SK-MEL-5 (cell line): ENCODE data around the gene DPEP2NB. TPM values are rescaled to one million over a fixed set of nuclear protein-coding genes. Genes with fewer than 3 reads are reported as not detected.

Experiments
- DNase-seq: peaks from one replicate; pipeline ENCODE4 v3.0.0-alpha.2; 2016; ENCODE audit warnings: low read depth, low spot score
- in situ Hi-C: cut with HindIII; loops from 2 replicates; pipeline ENCODE4 v1.10.0; 2016; ENCODE audit warnings: low sequenced_read_pairs, high pct_unique_total_duplicates, low pct_unique_long_range_greater_than_20kb
- small RNA-seq, 2 experiments: library from RNA; depleted of rRNA; stranded (forward); fragments of <200 nt; gene quantifications; one replicate each; pipeline ENCODE3, GENCODE V24; 2014
- total RNA-seq: library from RNA; depleted of rRNA; stranded (reverse); fragments of >200 nt; shearing (Covaris generic); gene quantifications from 2 replicates; pipeline ENCODE4 v1.2.3, GENCODE V29; 2014; rRNA removed

DPEP2NB gene
- total RNA-seq, 1 experiment from 2014 or later, result not detected

- no peak for DNase-seq
- in situ Hi-C loops, result no loop called here
Observed at GRCh38 chr16:67969254-67970039, 46.3 kb downstream of the DPEP2NB start.

- in situ Hi-C loops, result no loop called here
- peak; percentile 64 for DNase-seq
Observed at GRCh38 chr16:67968400-67969253, 47.1 kb downstream of the DPEP2NB start, which contains the start of gene SLC12A4. SLC12A4 (minus strand) TSS chr16:67968637; CDS start chr16:67968553, 84 bp downstream.

GRCh38 chr16:67967958-67968399, 47.7 kb downstream of the DPEP2NB start:
- in situ Hi-C loops, result no loop called here

GRCh38 chr16:67967183-67967957, 48.3 kb downstream of the DPEP2NB start:
- DNase-seq, result no peak

More at GRCh38 chr16:67967958-67968399, 47.7 kb downstream of the DPEP2NB start:
- DNase-seq, result no peak

GRCh38 chr16:67966549-67967182, 49.0 kb downstream of the DPEP2NB start:
- DNase-seq, result no peak
- in situ Hi-C loops, result no loop called here

More at GRCh38 chr16:67967183-67967957, 48.3 kb downstream of the DPEP2NB start:
- in situ Hi-C loops, result no loop called here

- in situ Hi-C loops, result no loop called here
- DNase-seq, result no peak
Observed at GRCh38 chr16:67965668-67966548, 49.8 kb downstream of the DPEP2NB start.

GRCh38 chr16:67964477-67965131, 51.1 kb downstream of the DPEP2NB start:
- no peak for DNase-seq
- in situ Hi-C loops, result no loop called here

GRCh38 chr16:67963662-67964321, 51.9 kb downstream of the DPEP2NB start:
- DNase-seq, result no peak
- in situ Hi-C loops, result no loop called here

Small RNAs within 50 kb of the gene (small RNA-seq; reads per million reads assigned to genes)
- 0 reads per million in 2 experiments for gene RNU6-359P

Other genes with a start within 250 kb of the DPEP2NB start
- 7.4 and 8.3 TPM in 2 replicates for gene RANBP10, start 209.4 kb downstream of the DPEP2NB start, total RNA-seq
- 0.26 and 0.35 TPM in 2 replicates for gene TSNAXIP1, start 209.0 kb downstream of the DPEP2NB start, total RNA-seq
- gene THAP11, start 173.6 kb downstream of the DPEP2NB start, total RNA-seq, result 33.3 and 37.8 TPM in 2 replicates
- 67.0 and 76.6 TPM in 2 replicates for gene NUTF2, start 169.0 kb downstream of the DPEP2NB start, total RNA-seq
- 10.2 and 11.0 TPM in 2 replicates for gene CENPT, start 168.2 kb downstream of the DPEP2NB start, total RNA-seq
- gene EDC4, start 142.9 kb downstream of the DPEP2NB start, total RNA-seq, result 22.8 and 26.3 TPM in 2 replicates
- gene NRN1L, start 131.0 kb downstream of the DPEP2NB start, total RNA-seq, result not detected in 2 replicates
- 7.8 and 9.2 TPM in 2 replicates for gene PSKH1, start 122.7 kb downstream of the DPEP2NB start, total RNA-seq
- gene CTRL, start 84.0 kb downstream of the DPEP2NB start, total RNA-seq, result 0.67 and 2.6 TPM in 2 replicates
- gene PSMB10, start 79.1 kb downstream of the DPEP2NB start, total RNA-seq, result 22.4 and 24.0 TPM in 2 replicates
- 0.63 and 1.8 TPM in 2 replicates for gene LCAT, start 71.8 kb downstream of the DPEP2NB start, total RNA-seq
- gene SLC12A4, start 47.3 kb downstream of the DPEP2NB start, total RNA-seq, result 10.3 and 14.3 TPM in 2 replicates
- gene DPEP3, start 35.4 kb downstream of the DPEP2NB start, total RNA-seq, result not detected in 2 replicates
- not detected in 2 replicates for gene DPEP2, start 16.4 kb downstream of the DPEP2NB start, total RNA-seq
- 19.6 and 24.3 TPM in 2 replicates for gene DDX28, start 7.3 kb upstream of the DPEP2NB start, total RNA-seq
- 18.5 and 18.6 TPM in 2 replicates for gene DUS2, start 7.4 kb upstream of the DPEP2NB start, total RNA-seq
- 13.8 and 16.6 TPM in 2 replicates for gene NFATC3, start 69.5 kb upstream of the DPEP2NB start, total RNA-seq
- gene ESRP2, start 220.2 kb upstream of the DPEP2NB start, total RNA-seq, result 0.11 TPM in 1 of 2 replicates, not detected in the other
- gene PLA2G15, start 229.5 kb upstream of the DPEP2NB start, total RNA-seq, result 13.5 and 15.0 TPM in 2 replicates
- 21.3 and 22.2 TPM in 2 replicates for gene SLC7A6, start 248.6 kb upstream of the DPEP2NB start, total RNA-seq